ENCODE data around the gene C10orf90.

C10orf90 gene

GRCh38 chr10:126375926-126376554, 294.5 kb downstream of the C10orf90 start:
- Mint-ChIP-seq H3K4me1 (peaks cover 47% of the 10 kb centered on the region), H3K9me3 (peaks cover 25% of the 10 kb centered on the region), H3K36me3 (ENCODE audit: low read depth) (peaks cover 20% of the 10 kb centered on the region), H3K27ac (no peak overlapping the region), H3K27me3 (ENCODE audit: low read depth) (no peaks in the 10 kb centered on the region), H3K4me3 (no peak overlapping the region)
- TF ChIP-seq CTCF (IDR thresholded peaks at IDR 0.05; ENCODE audit: unreplicated experiment in 3 of 3), result no peak

DNA sequence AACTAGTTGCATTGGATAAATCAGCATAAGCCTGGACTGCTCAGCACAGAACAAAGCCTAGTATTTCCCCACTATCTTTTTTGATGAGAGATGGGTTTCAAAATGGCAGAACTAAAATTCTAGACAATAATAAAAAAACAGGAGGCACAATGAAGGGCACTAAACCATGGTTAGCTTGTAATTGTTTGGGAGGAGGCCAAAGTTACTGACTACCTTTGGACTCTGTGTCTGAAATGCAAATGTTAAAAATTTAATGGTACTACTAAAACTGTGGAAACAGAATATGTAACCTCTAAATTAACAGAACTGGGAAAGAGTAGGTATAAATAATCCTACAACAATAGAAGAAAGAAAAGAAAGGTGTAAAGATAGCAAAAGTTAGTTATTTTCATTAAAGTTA, 295.2 kb downstream of the C10orf90 start:
- H3K27ac Mint-ChIP-seq, result no peak overlapping the region

More for the DNA sequence above, 295.2 kb downstream of the C10orf90 start:
- H3K27me3 Mint-ChIP-seq (ENCODE audit: low read depth), result no peaks in the 10 kb centered on the region
- H3K4me3 Mint-ChIP-seq, result no peak overlapping the region
- peaks cover 25% of the 10 kb centered on the region for H3K9me3 Mint-ChIP-seq
- peaks cover 47% of the 10 kb centered on the region for H3K4me1 Mint-ChIP-seq
- TF ChIP-seq CTCF (IDR thresholded peaks at IDR 0.05; ENCODE audit: unreplicated experiment in 3 of 3), result no peak
- peaks cover 20% of the 10 kb centered on the region for H3K36me3 Mint-ChIP-seq (ENCODE audit: low read depth)

Measured in nephron (organoid).